ENCODE data around the gene KCNQ2.
"Not testable (repeated sequence)": the region's sequence is repeated elsewhere in the genome, so short reads cannot be mapped to it uniquely, and the experiment has no call there.

The KCNQ2 gene

GRCh38 chr20:63397155-63397843 is 75.2 kb downstream of the KCNQ2 start:
- Histone ChIP-seq H3K4me3 (no peak overlapping the region), H3K27ac (no peak overlapping the region)

GRCh38 chr20:63396300-63396699 is 76.2 kb downstream of the KCNQ2 start:
- Histone ChIP-seq H3K4me3 (no peak overlapping the region), H3K27ac (no peak overlapping the region)

- H3K27ac ChIP-seq = no peak overlapping the region
These were observed 76.7 kb downstream of the KCNQ2 start for GRCh38 chr20:63395723-63396122.

GRCh38 chr20:63394920-63395455 is 77.5 kb downstream of the KCNQ2 start:
- no peak overlapping the region for H3K4me3 ChIP-seq
- no peak overlapping the region for H3K27ac ChIP-seq

More at GRCh38 chr20:63395723-63396122, 76.7 kb downstream of the KCNQ2 start:
- H3K4me3 ChIP-seq = no peak overlapping the region

GRCh38 chr20:63394069-63394919 is 78.2 kb downstream of the KCNQ2 start:
- Histone ChIP-seq H3K27ac (no peak overlapping the region), H3K4me3 (no peak overlapping the region)

- Histone ChIP-seq H3K27ac (no peak overlapping the region), H3K4me3 (no peak overlapping the region)
These were observed 78.9 kb downstream of the KCNQ2 start for GRCh38 chr20:63393566-63393965.

GRCh38 chr20:63392465-63393365 is 79.7 kb downstream of the KCNQ2 start:
- H3K27ac ChIP-seq = no peak overlapping the region
- H3K4me3 ChIP-seq = no peak overlapping the region

- H3K27ac ChIP-seq = no peak overlapping the region
These were observed 84.5 kb downstream of the KCNQ2 start for GRCh38 chr20:63387917-63388316.

GRCh38 chr20:63387393-63387792 is 85.1 kb downstream of the KCNQ2 start:
- Histone ChIP-seq H3K27ac (no peak overlapping the region), H3K4me3 (no peak overlapping the region)

More at GRCh38 chr20:63387917-63388316, 84.5 kb downstream of the KCNQ2 start:
- H3K4me3 ChIP-seq = no peak overlapping the region

GRCh38 chr20:63386491-63386890 is 86.0 kb downstream of the KCNQ2 start:
- no peak overlapping the region for H3K4me3 ChIP-seq
- H3K27ac ChIP-seq = no peak overlapping the region

GRCh38 chr20:63385819-63386218 is 86.6 kb downstream of the KCNQ2 start:
- no peak overlapping the region for H3K4me3 ChIP-seq
- H3K27ac ChIP-seq = no peak overlapping the region

GRCh38 chr20:63384336-63384735 is 88.1 kb downstream of the KCNQ2 start:
- H3K27ac ChIP-seq = no peak overlapping the region
- H3K4me3 ChIP-seq = no peak overlapping the region

GRCh38 chr20:63383556-63383955 is 88.9 kb downstream of the KCNQ2 start:
- no peak overlapping the region for H3K27ac ChIP-seq
- H3K4me3 ChIP-seq = no peak overlapping the region

- Histone ChIP-seq H3K4me3 (no peak overlapping the region), H3K27ac (no peak overlapping the region)
These were observed 89.7 kb downstream of the KCNQ2 start for GRCh38 chr20:63382551-63383300.

- no peak overlapping the region for H3K27ac ChIP-seq
- no peak overlapping the region for H3K4me3 ChIP-seq
These were observed 90.5 kb downstream of the KCNQ2 start for GRCh38 chr20:63381781-63382431.

- Histone ChIP-seq H3K27ac (no peak overlapping the region), H3K4me3 (no peak overlapping the region)
These were observed 92.0 kb downstream of the KCNQ2 start for GRCh38 chr20:63380346-63380870.

- not testable (repeated sequence) for H3K27ac ChIP-seq, H3K4me3 ChIP-seq
These were observed 92.6 kb downstream of the KCNQ2 start for GRCh38 chr20:63379872-63380271.

- Histone ChIP-seq H3K4me3 (no peak overlapping the region), H3K27ac (no peak overlapping the region)
These were observed 93.2 kb downstream of the KCNQ2 start for GRCh38 chr20:63379296-63379695.
